SHP77 (cell line): ENCODE measurements around the gene KSR2.
A peak's percentile ranks its signal among the peaks of the same experiment; 100 is the strongest.

ENCODE experiments used
- DNase-seq, 2 experiments: peaks; one replicate each; lab custom pipeline; 2025; lab: John Stamatoyannopoulos, UW

KSR2 gene

GRCh38 chr12:117453961-117454360, 514.8 kb downstream of the KSR2 start:
- DNase-seq = no peak

GRCh38 chr12:117452112-117452511, 516.7 kb downstream of the KSR2 start:
- DNase-seq = no peak

GRCh38 chr12:117450209-117450608, 518.6 kb downstream of the KSR2 start:
- DNase-seq = no peak

- no peak for DNase-seq
These were observed 521.0 kb downstream of the KSR2 start for GRCh38 chr12:117447665-117448366.

- DNase-seq = no peak
These were observed 524.0 kb downstream of the KSR2 start for GRCh38 chr12:117444781-117445180.

- peak; percentile 75 to 81 for DNase-seq
These were observed 527.0 kb downstream of the KSR2 start for GRCh38 chr12:117441751-117442150.

GRCh38 chr12:117440384-117440783, 528.4 kb downstream of the KSR2 start:
- DNase-seq = no peak

GRCh38 chr12:117439531-117440001, 529.2 kb downstream of the KSR2 start:
- peak; percentile 26 to 27 for DNase-seq

GRCh38 chr12:117438809-117439208, 530.0 kb downstream of the KSR2 start:
- no peak for DNase-seq

- DNase-seq = no peak
These were observed 531.1 kb downstream of the KSR2 start for GRCh38 chr12:117437516-117438255.

- no peak for DNase-seq
These were observed 534.9 kb downstream of the KSR2 start for GRCh38 chr12:117433878-117434277.

GRCh38 chr12:117430246-117430645, 538.5 kb downstream of the KSR2 start:
- DNase-seq = no peak

GRCh38 chr12:117427211-117427610, 541.6 kb downstream of the KSR2 start:
- DNase-seq = no peak

GRCh38 chr12:117421987-117422386, 546.8 kb downstream of the KSR2 start:
- DNase-seq = no peak

GRCh38 chr12:117421068-117421752, 547.6 kb downstream of the KSR2 start:
- DNase-seq = no peak

- no peak for DNase-seq
These were observed 551.8 kb downstream of the KSR2 start for GRCh38 chr12:117417004-117417403.

GRCh38 chr12:117412465-117413188, 556.2 kb downstream of the KSR2 start:
- DNase-seq = no peak

- no peak for DNase-seq
These were observed 559.5 kb downstream of the KSR2 start for GRCh38 chr12:117409286-117409685.

- no peak for DNase-seq
These were observed 560.5 kb downstream of the KSR2 start for GRCh38 chr12:117408161-117408791.

- no peak for DNase-seq
These were observed 563.9 kb downstream of the KSR2 start for GRCh38 chr12:117404940-117405339.

GRCh38 chr12:117404203-117404853, 564.5 kb downstream of the KSR2 start:
- DNase-seq = no peak
